HG02610 (cell line): Measurements from ENCODE around the gene CENPP.

ENCODE experiments used
- ATAC-seq: cut with Tn5 transposase; IDR thresholded peaks from one replicate; pipeline ENCODE4 v1.9.1; 2021; ENCODE audit warnings: mild to moderate bottlenecking, moderate library complexity; ENCODE audit not compliant: unreplicated experiment

CENPP gene

DNA sequence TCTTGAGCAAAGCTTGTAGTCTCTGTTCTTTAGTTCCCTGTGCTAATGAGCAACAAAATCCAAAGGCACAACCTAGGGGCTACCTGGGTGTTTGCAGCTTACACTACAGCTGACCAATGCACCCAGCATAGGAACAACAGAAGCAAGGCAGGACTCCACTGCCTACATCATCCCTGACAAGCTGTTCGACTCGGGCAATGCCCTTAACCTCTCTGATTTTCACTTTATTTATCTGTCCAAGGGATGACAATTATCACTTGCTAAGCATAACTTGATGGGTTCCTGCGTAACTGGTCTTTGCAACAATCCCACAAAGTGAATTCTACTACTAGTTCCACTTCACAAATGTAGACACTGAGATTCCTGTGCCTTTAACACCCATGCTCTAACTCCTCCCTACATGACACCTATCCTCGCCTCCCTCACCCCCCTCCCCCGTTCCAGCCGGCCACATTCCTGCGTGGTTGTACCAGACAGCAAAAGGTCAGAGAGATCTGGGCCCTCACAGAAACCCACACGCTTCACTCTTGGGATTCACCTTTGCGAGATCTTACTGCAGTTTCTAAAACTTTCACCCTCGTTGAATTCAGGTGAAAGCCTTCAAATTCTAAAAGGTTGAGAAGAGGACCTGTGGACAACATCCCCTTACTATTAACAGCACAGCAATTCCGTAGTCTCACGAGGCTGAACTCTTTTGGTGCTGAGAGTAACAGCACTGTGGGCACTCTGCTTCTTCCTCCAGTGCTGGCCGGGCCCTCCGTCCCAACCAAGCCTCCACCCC is 343.2 kb downstream of the CENPP start:
- no peak for ATAC-seq

DNA sequence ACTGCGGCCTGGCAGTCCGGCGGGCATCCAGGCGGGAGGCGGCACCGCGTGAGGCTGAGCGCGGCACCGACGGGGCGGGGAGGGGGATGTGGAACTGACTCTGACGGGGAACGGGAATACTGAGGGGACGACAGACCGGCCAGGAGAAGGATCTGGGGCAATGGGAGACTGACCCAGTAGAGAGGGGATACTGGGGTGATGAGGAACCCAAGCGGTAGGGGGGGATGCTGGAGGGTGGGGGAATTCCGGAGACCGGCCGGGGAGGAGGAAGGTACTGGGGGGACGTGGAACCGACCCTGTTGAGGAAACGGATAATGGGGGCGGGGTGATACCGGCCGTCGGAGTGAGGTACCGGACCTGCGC is 343.8 kb downstream of the CENPP start:
- no peak for ATAC-seq
